Progenitor cell of endocrine pancreas (in vitro differentiated cells): ENCODE measurements around the gene YLPM1. TPM values are rescaled to one million over a fixed set of nuclear protein-coding genes. Genes with fewer than 3 reads are reported as not detected.

Source experiments
- DNase-seq: peaks from one replicate; pipeline ENCODE4 v3.0.0; 2021; ENCODE audit warnings: low spot score; ENCODE audit not compliant: unreplicated experiment
- H3K27ac Mint-ChIP-seq: 2 replicates; pipeline ENCODE4 v1.8.0; 2021; ENCODE audit warnings: mild to moderate bottlenecking, moderate library complexity, mixed read lengths
- H3K27me3 Mint-ChIP-seq: 2 replicates; pipeline ENCODE4 v1.8.0; 2021; ENCODE audit warnings: mixed read lengths
- H3K36me3 Mint-ChIP-seq: 2 replicates; pipeline ENCODE4 v1.8.0; 2022; ENCODE audit warnings: mixed read lengths; ENCODE audit not compliant: insufficient read depth
- H3K4me1 Mint-ChIP-seq: 2 replicates; pipeline ENCODE4 v1.8.0; 2021; ENCODE audit warnings: low read depth, mixed read lengths
- H3K4me3 Mint-ChIP-seq: 2 replicates; pipeline ENCODE4 v1.8.0; 2021; ENCODE audit warnings: low read depth, mild to moderate bottlenecking, moderate library complexity, mixed read lengths
- H3K9me3 Mint-ChIP-seq: 2 replicates; pipeline ENCODE4 v1.8.0; 2021; ENCODE audit warnings: low read depth, mixed read lengths
- CTCF ChIP-seq: fragments of 200-600 bp; sonication (generic); IDR thresholded peaks from one replicate; pipeline ENCODE4 v1.5.0; 2021; ENCODE audit warnings: antibody characterized with exemption, mild to moderate bottlenecking; ENCODE audit not compliant: unreplicated experiment
- total RNA-seq: library from RNA; stranded (reverse); gene quantifications from 2 replicates; pipeline ENCODE4 v1.2.1, GENCODE V29; 2021

Gene YLPM1
- total RNA-seq, 1 donor from 2014 or later = 119 TPM

GRCh38 chr14:74843653-74844052 lies 80.5 kb downstream of the YLPM1 start:
- DNase-seq = no peak
- Mint-ChIP-seq H3K27me3 (no peaks in the 10 kb centered on the region), H3K9me3 (no peaks in the 10 kb centered on the region), H3K36me3 (peaks cover 1% of the 10 kb centered on the region), H3K4me3 (no peak overlapping the region), H3K27ac (no peak overlapping the region), H3K4me1 (peaks cover 24% of the 10 kb centered on the region)
- no peak for TF ChIP-seq CTCF

GRCh38 chr14:74846168-74846567 lies 83.1 kb downstream of the YLPM1 start:
- DNase-seq = no peak
- Mint-ChIP-seq H3K4me3 (no peak overlapping the region), H3K27me3 (no peaks in the 10 kb centered on the region), H3K36me3 (peaks cover 1% of the 10 kb centered on the region), H3K9me3 (no peaks in the 10 kb centered on the region), H3K4me1 (peaks cover 26% of the 10 kb centered on the region), H3K27ac (peak overlapping the region; percentile 79)
- no peak for TF ChIP-seq CTCF

DNA sequence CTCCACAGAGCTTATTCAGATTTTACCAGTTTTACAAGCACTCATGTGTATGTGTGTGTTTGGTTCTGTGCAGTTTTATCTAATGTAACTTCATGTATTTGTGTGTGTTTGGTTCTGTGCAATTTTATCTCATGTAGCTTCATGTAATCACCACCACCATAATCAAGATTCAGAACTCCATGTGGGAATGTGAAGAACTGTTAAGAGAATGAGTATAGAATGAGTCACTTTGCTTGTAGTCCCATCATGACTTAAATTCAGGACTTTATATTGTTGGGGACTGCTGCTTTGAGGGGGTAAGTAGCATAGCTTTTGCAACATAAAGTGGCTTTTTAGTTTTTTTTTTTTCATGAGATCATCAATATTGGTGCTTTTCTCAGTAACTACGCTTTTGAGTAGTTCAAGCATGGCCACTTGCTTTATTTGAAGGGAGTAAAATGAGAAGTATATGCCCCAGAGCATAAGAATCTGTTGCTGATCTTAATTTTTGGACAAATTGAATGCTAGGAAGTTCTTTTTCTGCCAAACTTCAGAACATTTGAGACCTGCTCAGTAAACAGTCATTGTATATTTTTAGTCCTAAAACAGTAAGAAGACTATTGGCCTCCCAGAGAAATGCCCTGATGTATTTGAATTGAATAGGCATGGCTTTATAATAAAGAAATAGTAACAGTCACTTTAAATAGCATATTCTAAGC lies 84.0 kb downstream of the YLPM1 start:
- Mint-ChIP-seq H3K27ac (no peak overlapping the region), H3K4me3 (no peak overlapping the region), H3K36me3 (peaks cover 1% of the 10 kb centered on the region), H3K4me1 (peaks cover 22% of the 10 kb centered on the region), H3K9me3 (no peaks in the 10 kb centered on the region), H3K27me3 (no peaks in the 10 kb centered on the region)
- DNase-seq = no peak
- TF ChIP-seq CTCF = no peak

DNA sequence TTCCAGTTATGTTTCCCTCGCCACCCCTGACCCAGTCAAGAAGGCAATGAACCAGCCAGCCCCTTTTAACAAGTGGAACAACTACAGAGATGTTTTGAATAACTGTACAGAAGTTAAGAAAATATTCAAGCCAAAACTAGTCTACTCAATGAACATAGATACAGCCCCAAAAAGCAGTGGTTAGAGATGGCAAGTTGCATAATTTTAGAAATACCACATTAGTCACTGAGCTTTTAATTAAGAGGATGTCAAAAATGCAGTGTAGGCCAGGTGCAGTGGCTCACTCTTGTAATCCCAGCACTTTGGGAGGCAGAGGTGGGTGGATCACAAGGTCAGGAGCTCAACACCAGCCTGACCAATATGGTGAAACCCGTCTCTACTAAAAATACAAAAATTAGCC lies 85.7 kb downstream of the YLPM1 start:
- TF ChIP-seq CTCF = no peak
- H3K27me3 Mint-ChIP-seq = no peaks in the 10 kb centered on the region
- H3K4me3 Mint-ChIP-seq = no peak overlapping the region

DNA sequence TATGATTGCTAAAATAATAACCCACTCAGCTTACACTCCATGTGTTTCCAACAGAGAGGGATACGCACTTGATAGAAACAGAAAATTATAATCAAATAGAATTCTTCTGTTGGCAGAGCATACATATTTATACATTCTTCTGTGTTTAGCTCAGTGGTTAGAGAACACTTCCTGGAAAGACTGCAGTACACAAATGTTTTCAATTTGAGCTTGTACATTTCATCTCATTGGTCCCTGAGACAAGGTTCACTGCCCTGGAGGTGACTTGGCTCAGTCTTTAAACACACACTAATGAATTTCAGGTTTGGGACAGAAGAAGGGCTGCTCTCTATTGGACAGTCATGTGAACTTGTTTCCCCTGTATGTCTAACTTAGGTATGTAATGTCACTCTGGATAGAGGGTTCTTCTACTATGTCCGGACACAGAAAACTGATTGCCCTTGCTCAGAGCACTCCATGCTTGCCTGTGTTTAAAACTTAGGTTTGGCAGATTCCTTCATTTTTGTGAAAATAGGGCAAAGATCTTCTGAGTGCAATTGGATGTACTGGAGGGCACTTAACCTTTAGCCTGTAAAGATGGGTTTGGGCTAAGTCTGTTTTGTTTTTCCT lies 89.9 kb downstream of the YLPM1 start:
- no peak for TF ChIP-seq CTCF
- Mint-ChIP-seq H3K36me3 (no peaks in the 10 kb centered on the region), H3K9me3 (no peaks in the 10 kb centered on the region), H3K27me3 (no peaks in the 10 kb centered on the region), H3K4me3 (no peak overlapping the region), H3K27ac (no peak overlapping the region), H3K4me1 (peaks cover 5% of the 10 kb centered on the region)
- DNase-seq = no peak

More for the DNA sequence above, 85.7 kb downstream of the YLPM1 start:
- no peaks in the 10 kb centered on the region for H3K36me3 Mint-ChIP-seq
- no peak for DNase-seq
- no peaks in the 10 kb centered on the region for H3K9me3 Mint-ChIP-seq
- peaks cover 22% of the 10 kb centered on the region for H3K4me1 Mint-ChIP-seq
- no peak overlapping the region for H3K27ac Mint-ChIP-seq
